DOHH2 (cell line): ENCODE results near the gene UGT1A6.

ENCODE experiments used
- H3F3A ChIP-seq: fragments of 200-600 bp; sonication (generic), shearing (Covaris generic); 2 replicates; pipeline ENCODE4 v1.6.0; 2016; ENCODE audit warnings: antibody characterized with exemption, mild to moderate bottlenecking; ENCODE audit not compliant: control insufficient read depth, insufficient read depth
- H3K27ac ChIP-seq: fragments of 200-600 bp; sonication (generic); 2 replicates; pipeline ENCODE4 v1.5.1; 2014; ENCODE audit warnings: low read depth, mild to moderate bottlenecking, low read length, moderate library complexity
- H3K27me3 ChIP-seq: fragments of 200-600 bp; sonication (generic); 2 replicates; pipeline ENCODE4 v1.6.1; 2014; ENCODE audit warnings: mild to moderate bottlenecking, low read length, mixed read lengths; ENCODE audit not compliant: control insufficient read depth
- H3K36me3 ChIP-seq: fragments of 200-600 bp; sonication (generic); 2 replicates; pipeline ENCODE4 v1.6.1; 2014; ENCODE audit warnings: mild to moderate bottlenecking, low read length, moderate library complexity, mixed read lengths; ENCODE audit not compliant: control insufficient read depth
- H3K4me1 ChIP-seq: fragments of 200-600 bp; sonication (generic); 2 replicates; pipeline ENCODE4 v1.6.1; 2014; ENCODE audit warnings: mild to moderate bottlenecking, low read length, mixed read lengths; ENCODE audit not compliant: control insufficient read depth
- H3K4me2 ChIP-seq: fragments of 200-600 bp; sonication (generic); 2 replicates; pipeline ENCODE4 v1.6.0; 2014; ENCODE audit warnings: mild to moderate bottlenecking, low read length, moderate library complexity
- H3K4me3 ChIP-seq: fragments of 200-600 bp; sonication (generic); 2 replicates; pipeline ENCODE4 v1.5.1; 2014; ENCODE audit warnings: mild to moderate bottlenecking, low read length, mixed read lengths
- H3K79me2 ChIP-seq: fragments of 200-600 bp; sonication (generic); 2 replicates; pipeline ENCODE4 v1.6.1; 2014; ENCODE audit warnings: mild to moderate bottlenecking, low read length, mixed read lengths; ENCODE audit not compliant: control insufficient read depth
- H3K9me2 ChIP-seq: fragments of 200-600 bp; sonication (generic); replicated peaks from 2 replicates; pipeline ENCODE4 v1.6.1; 2014; ENCODE audit warnings: mild to moderate bottlenecking, low read length, mixed read lengths; ENCODE audit not compliant: control insufficient read depth
- H3K9me3 ChIP-seq: fragments of 200-600 bp; sonication (generic); 2 replicates; pipeline ENCODE4 v1.6.1; 2014; ENCODE audit warnings: antibody characterized with exemption, low read length, mixed read lengths; ENCODE audit not compliant: control insufficient read depth, insufficient read depth
- H4K20me1 ChIP-seq: fragments of 200-600 bp; sonication (generic); 2 replicates; pipeline ENCODE4 v1.6.0; 2014; ENCODE audit warnings: low read depth, mild to moderate bottlenecking, antibody characterized with exemption, low read length, moderate library complexity; ENCODE audit not compliant: control insufficient read depth, insufficient read depth
- EZH2phosphoT487 ChIP-seq: fragments of 200-600 bp; sonication (generic); IDR thresholded peaks from 2 replicates; pipeline ENCODE4 v1.6.1; 2017; ENCODE audit warnings: borderline replicate concordance, mild to moderate bottlenecking, antibody characterized with exemption, low read length, moderate library complexity, mixed read lengths
- TF ChIP-seq, protein P1 (sequence below): fragments of 200-600 bp; sonication (generic); IDR thresholded peaks from one replicate; pipeline ENCODE4 v1.5.1; 2014; ENCODE audit warnings: antibody characterized with exemption, mild to moderate bottlenecking, low read depth, low read length; ENCODE audit not compliant: poor library complexity, severe bottlenecking

The UGT1A6 gene

DNA sequence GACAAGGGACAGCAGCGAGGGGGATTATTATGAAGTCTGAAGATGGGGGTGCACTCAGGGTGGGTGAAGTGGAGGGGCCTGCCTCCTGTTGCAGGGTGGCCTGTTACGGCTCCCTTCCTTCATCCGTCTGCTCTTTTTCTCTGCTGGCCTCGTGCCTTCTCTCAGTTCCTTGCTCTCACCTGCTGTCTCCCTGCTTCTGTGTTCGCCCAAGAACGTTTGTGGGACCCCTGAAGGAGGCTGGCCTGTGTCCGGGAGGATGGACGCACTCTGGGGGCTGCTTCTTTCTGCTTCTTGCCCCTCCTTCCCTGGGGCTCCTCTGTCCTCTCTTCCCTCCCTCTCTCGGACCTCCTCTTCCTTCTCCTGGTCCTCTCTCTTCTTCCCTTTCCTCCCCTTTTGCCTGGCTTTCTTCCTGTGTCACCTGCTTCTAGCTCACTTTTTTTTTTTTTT, 99.2 kb downstream of the UGT1A6 start:
- Histone ChIP-seq H3K36me3 (no peaks in the 10 kb centered on the region), H3K4me1 (peaks cover 5% of the 10 kb centered on the region; the same call in 1 of the 2 replicates), H3K79me2 (no peaks in the 10 kb centered on the region), H4K20me1 (no peaks in the 10 kb centered on the region), H3F3A (no peaks in the 10 kb centered on the region), H3K9me3 (no peaks in the 10 kb centered on the region), H3K27me3 (no peaks in the 10 kb centered on the region), H3K4me3 (no peak overlapping the region), H3K27ac (no peak overlapping the region), H3K4me2 (no peak overlapping the region), H3K9me2 (no peaks in the 10 kb centered on the region)
- TF ChIP-seq, protein P1, sequence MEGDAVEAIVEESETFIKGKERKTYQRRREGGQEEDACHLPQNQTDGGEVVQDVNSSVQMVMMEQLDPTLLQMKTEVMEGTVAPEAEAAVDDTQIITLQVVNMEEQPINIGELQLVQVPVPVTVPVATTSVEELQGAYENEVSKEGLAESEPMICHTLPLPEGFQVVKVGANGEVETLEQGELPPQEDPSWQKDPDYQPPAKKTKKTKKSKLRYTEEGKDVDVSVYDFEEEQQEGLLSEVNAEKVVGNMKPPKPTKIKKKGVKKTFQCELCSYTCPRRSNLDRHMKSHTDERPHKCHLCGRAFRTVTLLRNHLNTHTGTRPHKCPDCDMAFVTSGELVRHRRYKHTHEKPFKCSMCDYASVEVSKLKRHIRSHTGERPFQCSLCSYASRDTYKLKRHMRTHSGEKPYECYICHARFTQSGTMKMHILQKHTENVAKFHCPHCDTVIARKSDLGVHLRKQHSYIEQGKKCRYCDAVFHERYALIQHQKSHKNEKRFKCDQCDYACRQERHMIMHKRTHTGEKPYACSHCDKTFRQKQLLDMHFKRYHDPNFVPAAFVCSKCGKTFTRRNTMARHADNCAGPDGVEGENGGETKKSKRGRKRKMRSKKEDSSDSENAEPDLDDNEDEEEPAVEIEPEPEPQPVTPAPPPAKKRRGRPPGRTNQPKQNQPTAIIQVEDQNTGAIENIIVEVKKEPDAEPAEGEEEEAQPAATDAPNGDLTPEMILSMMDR = no peak
- TF ChIP-seq EZH2phosphoT487 = no peak

DNA sequence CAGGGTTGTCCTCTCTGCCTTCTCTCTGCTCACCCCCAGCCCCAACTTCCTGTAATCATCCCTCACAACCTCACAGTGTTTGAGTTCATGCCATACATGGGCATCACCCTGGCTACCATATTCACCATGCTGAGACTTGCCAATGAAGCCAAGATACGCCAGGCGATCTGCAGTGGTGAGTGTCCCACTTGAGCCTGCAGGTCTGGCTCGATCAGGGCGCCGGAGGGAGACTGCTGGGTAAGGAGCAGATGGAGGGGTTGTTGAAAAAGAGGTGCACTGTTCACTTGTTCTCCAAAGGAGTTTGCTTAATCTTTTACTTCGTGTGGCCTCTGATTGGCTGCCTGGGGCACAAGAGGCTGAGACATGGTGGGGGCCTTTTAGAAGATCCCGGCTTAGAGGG, 100.0 kb downstream of the UGT1A6 start:
- Histone ChIP-seq H3K79me2 (no peaks in the 10 kb centered on the region), H4K20me1 (no peaks in the 10 kb centered on the region), H3K36me3 (no peaks in the 10 kb centered on the region), H3F3A (no peaks in the 10 kb centered on the region), H3K4me1 (peaks cover 5% of the 10 kb centered on the region; the same call in 1 of the 2 replicates), H3K9me2 (no peaks in the 10 kb centered on the region), H3K4me2 (no peak overlapping the region), H3K27ac (no peak overlapping the region), H3K27me3 (no peaks in the 10 kb centered on the region), H3K4me3 (no peak overlapping the region), H3K9me3 (no peaks in the 10 kb centered on the region)
- no peak for TF ChIP-seq EZH2phosphoT487
- TF ChIP-seq, protein P1 = no peak

DNA sequence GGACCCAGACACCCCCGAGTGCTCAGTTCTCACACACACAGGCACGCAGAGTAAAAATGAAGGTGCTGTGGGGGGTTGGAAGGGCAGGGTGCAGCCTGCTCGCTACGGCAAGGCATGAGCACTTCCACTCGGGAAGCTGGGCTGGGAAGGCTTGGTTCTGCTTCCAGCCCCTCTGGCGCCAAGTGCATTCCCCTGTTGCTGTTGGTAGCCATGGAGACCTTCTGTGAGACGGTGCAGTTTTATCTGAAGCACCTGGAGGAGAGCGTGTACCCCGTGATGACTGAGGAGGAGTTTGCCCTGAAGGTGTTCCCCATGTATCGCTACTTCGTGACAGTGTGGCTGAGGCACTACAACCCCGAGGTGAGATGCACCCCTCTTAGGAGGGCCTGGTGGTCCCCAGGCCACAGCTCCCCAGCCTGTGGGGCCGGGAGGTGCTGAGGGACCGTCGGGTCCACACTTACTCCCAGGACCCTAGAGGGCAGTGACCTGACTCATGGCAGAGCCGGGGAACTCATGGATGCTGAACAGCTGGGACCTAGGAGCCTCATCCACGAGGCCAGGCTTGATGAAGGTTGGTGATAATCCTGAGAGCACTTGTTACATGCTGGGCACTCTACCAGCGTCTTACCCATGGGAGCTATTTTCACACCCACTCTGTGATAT, 100.9 kb downstream of the UGT1A6 start:
- Histone ChIP-seq H3F3A (no peaks in the 10 kb centered on the region), H3K9me2 (no peaks in the 10 kb centered on the region), H3K36me3 (no peaks in the 10 kb centered on the region), H4K20me1 (no peaks in the 10 kb centered on the region), H3K27me3 (no peaks in the 10 kb centered on the region), H3K4me2 (no peak overlapping the region), H3K9me3 (no peaks in the 10 kb centered on the region), H3K27ac (no peak overlapping the region), H3K79me2 (no peaks in the 10 kb centered on the region), H3K4me3 (no peak overlapping the region), H3K4me1 (peaks cover 5% of the 10 kb centered on the region; the same call in 1 of the 2 replicates)
- TF ChIP-seq, protein P1 = no peak
- TF ChIP-seq EZH2phosphoT487 = no peak
